HG03159 (cell line): Measurements from ENCODE around the gene NUMA1.
A peak's percentile ranks its signal among the peaks of the same experiment; 100 is the strongest.

ENCODE experiments used
- ATAC-seq: cut with Tn5 transposase; IDR thresholded peaks from one replicate; pipeline ENCODE4 v1.9.1; 2021; ENCODE audit warnings: mild to moderate bottlenecking, moderate library complexity; ENCODE audit not compliant: unreplicated experiment

Gene NUMA1

GRCh38 chr11:72002841-72003775, 77.2 kb downstream of the NUMA1 start:
- ATAC-seq = no peak

- ATAC-seq = no peak
Observed at GRCh38 chr11:72001834-72002591, 78.3 kb downstream of the NUMA1 start.

DNA sequence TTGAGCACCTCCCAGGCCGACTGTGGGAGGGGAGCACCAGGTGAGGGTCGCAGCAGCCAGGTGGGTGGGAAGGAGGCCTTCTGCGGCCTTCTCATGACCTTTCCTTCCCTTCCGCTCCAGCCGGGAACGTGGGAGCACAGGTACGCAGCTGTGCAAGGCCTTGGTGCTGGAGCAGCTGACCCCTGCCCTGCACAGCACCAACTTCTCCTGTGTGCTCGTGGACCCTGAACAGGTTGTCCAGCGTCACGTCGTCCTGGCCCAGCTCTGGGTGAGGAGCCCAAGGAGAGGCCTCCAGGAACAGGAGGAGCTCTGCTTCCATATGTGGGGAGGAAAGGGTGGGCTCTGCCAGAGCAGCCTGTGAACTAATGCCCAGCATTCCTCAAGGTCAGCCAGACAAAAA, 79.1 kb downstream of the NUMA1 start:
- no peak for ATAC-seq

DNA sequence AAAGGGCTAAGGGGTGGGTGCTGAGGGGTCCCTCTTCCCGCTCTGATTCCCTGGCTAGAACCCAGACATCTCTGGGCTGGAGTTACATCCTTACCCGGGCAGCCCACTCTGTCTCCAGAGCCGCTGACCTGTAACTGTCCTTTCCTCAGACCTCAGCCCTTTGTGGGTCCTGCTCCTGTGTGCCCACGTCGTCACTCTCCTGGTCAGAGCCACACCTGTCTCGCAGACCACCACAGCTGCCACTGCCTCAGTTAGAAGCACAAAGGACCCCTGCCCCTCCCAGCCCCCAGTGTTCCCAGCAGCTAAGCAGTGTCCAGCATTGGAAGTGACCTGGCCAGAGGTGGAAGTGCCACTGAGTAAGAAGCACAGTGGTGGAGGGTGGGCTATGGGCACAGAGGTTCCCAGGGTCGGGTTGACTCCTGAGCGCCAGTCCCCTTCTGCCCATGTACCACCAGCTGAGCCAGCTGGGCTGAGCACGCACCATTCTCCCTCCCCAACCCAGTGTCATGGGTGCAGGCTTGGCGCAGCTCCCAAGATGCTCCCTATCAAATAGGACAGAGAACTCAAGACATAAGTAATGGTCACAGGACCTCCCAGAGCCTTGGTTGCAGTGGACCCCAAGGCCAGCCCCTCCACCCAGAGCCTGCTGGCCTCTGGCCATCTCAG, 80.0 kb downstream of the NUMA1 start:
- no peak for ATAC-seq

DNA sequence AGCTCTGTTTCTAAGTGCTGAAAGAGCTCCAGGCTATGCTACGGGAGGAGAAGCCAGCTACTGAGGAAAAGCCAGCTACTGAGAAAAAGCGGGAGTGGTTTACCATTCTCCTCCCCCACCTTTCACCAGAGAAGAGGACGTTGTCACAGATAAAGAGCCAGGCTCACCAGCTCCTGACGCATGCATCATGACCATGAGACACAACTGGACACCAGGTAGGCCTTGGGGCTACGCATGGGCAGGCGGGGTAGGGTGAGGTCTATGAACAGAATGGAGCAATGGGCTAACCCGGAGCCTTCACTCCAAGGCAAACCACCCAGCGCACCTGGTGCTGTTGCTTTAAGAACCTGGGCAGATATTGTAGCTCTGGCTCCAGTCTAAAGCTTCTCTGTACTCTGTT, 80.5 kb downstream of the NUMA1 start:
- ATAC-seq = no peak

DNA sequence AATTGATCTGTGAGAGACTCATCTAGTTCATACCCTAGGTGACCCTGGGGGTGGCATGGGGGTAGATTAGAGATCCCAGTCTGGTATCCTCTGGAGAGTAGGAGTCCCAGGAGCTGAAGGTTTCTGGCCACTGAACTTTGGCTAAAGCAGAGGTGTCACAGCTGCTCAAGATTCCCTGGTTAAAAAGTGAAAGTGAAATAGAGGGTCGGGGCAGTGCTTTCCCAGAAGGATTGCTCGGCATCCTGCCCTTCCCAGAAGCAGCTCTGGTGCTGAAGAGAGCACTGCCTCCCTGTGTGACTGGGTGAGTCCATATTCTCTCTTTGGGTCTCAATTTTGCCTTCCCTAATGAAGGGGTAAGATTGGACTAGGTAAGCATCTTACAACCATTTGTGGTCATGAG, 81.0 kb downstream of the NUMA1 start:
- ATAC-seq = no peak

DNA sequence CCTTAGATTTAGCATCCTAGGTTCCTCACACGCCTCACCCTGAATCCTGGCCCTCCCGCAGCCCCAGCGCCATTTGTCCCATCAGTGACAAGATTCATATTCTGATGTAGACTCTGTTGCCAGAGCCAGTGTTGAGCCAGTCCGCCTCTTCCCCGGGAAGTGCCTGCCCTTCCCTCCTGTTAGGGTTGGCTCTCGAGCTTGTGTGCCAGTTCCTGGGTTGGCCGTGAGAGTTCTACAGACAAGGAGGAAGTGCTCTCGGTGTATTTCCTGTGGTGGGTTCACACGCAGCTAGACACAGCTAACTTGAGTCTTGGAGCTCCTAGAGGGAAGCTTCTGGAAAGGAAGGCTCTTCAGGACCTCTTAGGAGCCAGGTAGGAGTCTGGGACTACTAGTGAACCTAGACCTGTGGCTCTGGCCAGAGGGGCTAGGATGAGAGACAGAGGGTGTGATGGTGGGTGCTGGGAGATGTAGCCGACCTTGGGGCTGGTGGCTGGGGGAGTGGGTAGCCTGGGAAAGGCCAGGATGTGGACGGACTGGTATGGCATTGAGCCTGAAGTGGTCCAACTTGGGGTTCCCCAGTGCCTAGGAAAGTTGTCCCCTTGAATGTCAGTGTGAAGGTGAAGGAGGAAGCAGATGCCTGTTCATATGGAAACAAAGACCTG, 81.6 kb downstream of the NUMA1 start, which contains the start of gene IL18BP:
Gene IL18BP (plus strand): TSS at position 261 of the 662 bp plus-strand sequence. CDS start 1,076 bp downstream, outside the sequence.
- no peak for ATAC-seq

DNA sequence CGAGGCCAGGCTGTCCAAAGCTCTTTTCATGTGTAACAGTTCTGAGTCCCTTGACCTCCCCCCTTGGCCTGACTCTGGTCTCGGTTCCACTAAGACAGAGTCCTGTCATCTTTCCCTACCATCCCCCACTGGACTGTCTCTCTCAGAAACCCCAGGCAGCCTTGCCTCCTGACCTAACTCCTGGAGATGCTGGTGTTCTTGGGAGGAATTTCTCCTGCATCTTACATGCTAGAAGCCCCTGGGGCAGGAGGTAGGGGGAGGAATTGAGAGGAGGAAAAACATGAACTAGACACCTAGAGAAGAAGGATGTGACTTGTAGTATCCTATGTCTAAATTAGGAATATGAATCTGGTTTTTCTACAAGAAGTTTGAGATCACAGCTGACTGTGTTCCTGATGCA, 82.3 kb downstream of the NUMA1 start:
- ATAC-seq = no peak

GRCh38 chr11:71997594-71997993, 82.7 kb downstream of the NUMA1 start:
- ATAC-seq = no peak

DNA sequence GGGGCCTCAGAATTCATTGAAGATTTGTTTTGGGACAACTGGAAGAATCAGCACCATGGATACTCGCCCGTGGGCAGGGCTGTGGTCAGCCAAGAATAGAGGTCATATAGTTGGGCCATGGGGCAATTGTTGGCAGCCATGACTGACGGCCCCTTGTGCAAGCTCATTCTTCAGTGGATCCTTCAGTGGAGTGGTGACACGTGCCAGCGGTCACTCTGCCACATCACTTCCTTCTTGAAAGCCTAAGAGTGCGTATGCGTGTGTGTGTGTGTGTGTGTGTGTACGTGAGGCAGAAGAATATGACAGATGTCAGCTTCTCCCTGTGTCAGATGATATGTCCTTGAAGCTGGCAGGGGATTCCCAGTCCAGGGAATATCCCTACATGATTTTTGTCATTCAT, 83.4 kb downstream of the NUMA1 start:
- ATAC-seq = no peak

DNA sequence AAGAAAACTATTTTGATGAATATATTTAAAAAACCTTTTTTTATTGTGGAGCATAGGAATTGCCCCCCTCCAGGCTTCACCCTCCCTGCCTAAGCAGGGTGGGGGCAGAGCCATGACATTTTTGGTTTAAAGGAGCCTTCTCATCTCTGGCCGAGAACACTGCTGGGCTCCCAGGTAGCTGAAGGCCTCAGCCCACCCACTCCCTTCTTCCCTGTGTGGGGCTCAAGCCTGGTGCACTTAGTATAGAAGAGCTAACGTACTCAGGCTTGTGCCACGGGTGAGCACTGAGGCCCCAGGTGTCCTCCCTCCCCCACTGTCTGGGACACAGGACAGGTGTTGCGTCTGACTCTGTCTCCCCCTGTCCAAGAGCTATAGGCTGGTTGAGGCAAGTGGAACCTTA, 83.8 kb downstream of the NUMA1 start:
- no peak for ATAC-seq

DNA sequence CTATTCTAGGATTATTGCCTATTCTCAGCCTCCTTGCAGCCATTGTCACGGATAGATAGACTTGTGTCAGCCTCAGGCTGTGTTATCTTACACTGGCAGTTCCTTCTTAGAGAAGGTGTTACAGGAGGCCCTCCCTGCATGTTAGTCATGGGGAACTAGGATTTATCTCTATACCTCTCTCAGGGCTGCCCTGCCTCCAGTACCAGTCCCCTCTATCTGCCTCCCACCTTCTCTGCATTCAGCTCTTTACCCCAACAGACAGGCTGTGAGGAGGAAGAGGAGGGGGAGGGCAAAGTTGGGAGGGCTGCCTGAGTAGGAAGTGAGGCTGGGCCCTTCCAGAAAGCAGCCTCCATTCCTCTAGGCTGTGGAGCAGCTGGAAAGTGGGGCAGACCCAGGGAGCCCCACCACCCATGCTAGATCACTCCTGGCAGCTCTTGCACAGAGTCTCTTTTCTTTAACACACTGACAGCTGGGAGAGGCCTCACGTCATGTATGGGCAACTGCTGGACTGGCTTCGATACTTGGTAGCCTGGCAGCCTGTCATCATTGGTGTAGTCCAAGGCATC, 84.5 kb downstream of the NUMA1 start:
- no peak for ATAC-seq

GRCh38 chr11:71994786-71995185, 85.6 kb downstream of the NUMA1 start:
- ATAC-seq = no peak

GRCh38 chr11:71992136-71992730, 88.1 kb downstream of the NUMA1 start:
- no peak for ATAC-seq

DNA sequence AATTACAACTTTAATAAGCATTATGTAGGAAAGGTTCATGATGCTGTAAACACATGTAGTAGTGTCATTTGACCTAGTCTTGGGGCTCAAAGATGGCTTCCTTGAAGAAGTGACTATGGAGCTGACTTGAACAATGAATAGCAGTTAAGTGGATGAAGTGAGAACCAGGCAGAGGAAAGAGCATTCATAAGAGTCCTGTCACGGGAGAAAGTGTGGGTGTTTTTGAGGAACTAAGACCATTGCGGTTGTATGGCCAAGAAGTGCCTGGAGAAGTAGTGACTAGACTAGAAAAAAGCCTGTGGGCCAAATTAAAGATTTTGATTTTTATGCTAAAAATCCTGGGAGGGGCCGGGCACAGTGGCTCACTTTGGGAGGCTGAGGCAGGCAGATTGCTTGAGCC, 88.8 kb downstream of the NUMA1 start:
- peak; percentile 65 for ATAC-seq

GRCh38 chr11:71990701-71991100, 89.6 kb downstream of the NUMA1 start:
- ATAC-seq = no peak

GRCh38 chr11:71988050-71988449, 92.3 kb downstream of the NUMA1 start:
- ATAC-seq = no peak

- no peak for ATAC-seq
Observed at GRCh38 chr11:71987521-71987920, 92.8 kb downstream of the NUMA1 start.

- ATAC-seq = no peak
Observed at GRCh38 chr11:71986131-71986530, 94.2 kb downstream of the NUMA1 start.

DNA sequence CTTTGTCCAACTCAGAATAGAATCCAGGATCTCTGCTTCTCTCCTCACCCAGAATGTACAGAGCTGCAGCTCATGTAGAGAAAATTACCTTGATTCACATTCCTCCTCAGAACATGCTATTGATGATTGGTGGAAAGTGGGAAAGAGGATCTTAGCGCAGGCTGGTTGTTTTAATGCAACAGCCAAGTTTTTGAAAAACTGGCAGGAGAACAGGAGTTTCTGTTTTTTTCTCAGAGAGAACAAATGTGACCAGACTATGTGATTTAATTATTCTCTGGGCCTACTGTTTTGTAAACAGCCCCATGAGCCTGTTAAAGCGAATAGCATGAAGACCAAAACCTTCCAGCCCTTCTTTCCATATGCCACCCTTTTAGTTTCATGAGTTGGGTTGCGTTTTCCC, 100.7 kb downstream of the NUMA1 start:
- ATAC-seq = no peak
